ENCODE results near the gene TRIM56. TPM values are rescaled to one million over a fixed set of nuclear protein-coding genes. Genes with fewer than 3 reads are reported as not detected.

TRIM56 gene
- total and polyA plus RNA-seq, 2 of the 13 experiments (the other 11 are each of a cell fraction or from before 2014, with no cell fraction given), result 3.2 to 7.1 TPM

GRCh38 chr7:101108330-101108857, 23.1 kb downstream of the TRIM56 start (continued):
- TF ChIP-seq GLMP (CRISPR knock-in tag; IDR thresholded peaks at IDR 0.05; ENCODE audit: borderline replicate concordance), result no peak
- TF ChIP-seq PLRG1 (conservative IDR thresholded peaks at IDR 0.05), result no peak
- no peak; the same call in 1 of the 2 replicates for TF ChIP-seq ZNF724P (CRISPR knock-in tag; IDR thresholded peaks at IDR 0.05; ENCODE audit: borderline replicate concordance)
- TF ChIP-seq EHMT2 (IDR thresholded peaks at IDR 0.05; ENCODE audit: borderline replicate concordance, low read depth, low read length), result no peak
- no peak for TF ChIP-seq XBP1 (CRISPR knock-in tag; IDR thresholded peaks at IDR 0.05)
- no peak for TF ChIP-seq RAD51 (IDR thresholded peaks at IDR 0.05; ENCODE audit: borderline replicate concordance)
- no peak for TF ChIP-seq ZNF616 (CRISPR knock-in tag; IDR thresholded peaks at IDR 0.05; ENCODE audit: low read depth)
- no peak for TF ChIP-seq NCOA1 (CRISPR knock-in tag; IDR thresholded peaks at IDR 0.05)
- no peak for TF ChIP-seq ATF2 (CRISPR knock-in tag; IDR thresholded peaks at IDR 0.05)
- TF ChIP-seq GABPB1 (CRISPR knock-in tag; IDR thresholded peaks at IDR 0.05), result 0 out of 2 replicates have a peak, but pooled peaks have one; percentile 11
- TF ChIP-seq ATRX (CRISPR knock-in tag; IDR thresholded peaks at IDR 0.05; ENCODE audit: borderline replicate concordance), result no peak
- no peak; the same call in 1 of the 2 replicates for TF ChIP-seq SALL1 (CRISPR knock-in tag; IDR thresholded peaks at IDR 0.05)
- TF ChIP-seq HDAC6 (IDR thresholded peaks at IDR 0.05; ENCODE audit: low read depth, low read length), result no peak
- TF ChIP-seq MAFK (conservative IDR thresholded peaks at IDR 0.05 in 1 of 2, IDR thresholded peaks at IDR 0.05 in 1 of 2; ENCODE audit: low read length in 2 of 2), result no peak
- no peak for TF ChIP-seq KDM5A (IDR thresholded peaks at IDR 0.05; ENCODE audit: borderline replicate concordance, low read length)
- TF ChIP-seq ATF7 (IDR thresholded peaks at IDR 0.05), result no peak
- peak; percentile 68; the same call in 1 of the 2 replicates for TF ChIP-seq ATF7 (CRISPR knock-in tag; IDR thresholded peaks at IDR 0.05)
- TF ChIP-seq, protein P1, sequence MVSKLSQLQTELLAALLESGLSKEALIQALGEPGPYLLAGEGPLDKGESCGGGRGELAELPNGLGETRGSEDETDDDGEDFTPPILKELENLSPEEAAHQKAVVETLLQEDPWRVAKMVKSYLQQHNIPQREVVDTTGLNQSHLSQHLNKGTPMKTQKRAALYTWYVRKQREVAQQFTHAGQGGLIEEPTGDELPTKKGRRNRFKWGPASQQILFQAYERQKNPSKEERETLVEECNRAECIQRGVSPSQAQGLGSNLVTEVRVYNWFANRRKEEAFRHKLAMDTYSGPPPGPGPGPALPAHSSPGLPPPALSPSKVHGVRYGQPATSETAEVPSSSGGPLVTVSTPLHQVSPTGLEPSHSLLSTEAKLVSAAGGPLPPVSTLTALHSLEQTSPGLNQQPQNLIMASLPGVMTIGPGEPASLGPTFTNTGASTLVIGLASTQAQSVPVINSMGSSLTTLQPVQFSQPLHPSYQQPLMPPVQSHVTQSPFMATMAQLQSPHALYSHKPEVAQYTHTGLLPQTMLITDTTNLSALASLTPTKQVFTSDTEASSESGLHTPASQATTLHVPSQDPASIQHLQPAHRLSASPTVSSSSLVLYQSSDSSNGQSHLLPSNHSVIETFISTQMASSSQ (IDR thresholded peaks at IDR 0.05; ENCODE audit: low read depth), result no peak
- TF ChIP-seq, protein P1 (CRISPR knock-in tag; IDR thresholded peaks at IDR 0.05; ENCODE audit: borderline replicate concordance), result peak; percentile 15; the same call in 1 of the 2 replicates
- TF ChIP-seq KDM4B (CRISPR knock-in tag; IDR thresholded peaks at IDR 0.05), result no peak
- TF ChIP-seq ZBTB2 (CRISPR knock-in tag; IDR thresholded peaks at IDR 0.05; ENCODE audit: low read depth), result no peak
- no peak for TF ChIP-seq ZNF773 (CRISPR knock-in tag; IDR thresholded peaks at IDR 0.05; ENCODE audit: borderline replicate concordance)
